GM18508 (cell line): ENCODE data around the gene METTL25.

Experiments used
- ATAC-seq: cut with Tn5 transposase; IDR thresholded peaks from one replicate; pipeline ENCODE4 v1.9.1; 2021; ENCODE audit warnings: moderate number of reproducible peaks; ENCODE audit not compliant: insufficient read depth, unreplicated experiment

METTL25 gene

DNA sequence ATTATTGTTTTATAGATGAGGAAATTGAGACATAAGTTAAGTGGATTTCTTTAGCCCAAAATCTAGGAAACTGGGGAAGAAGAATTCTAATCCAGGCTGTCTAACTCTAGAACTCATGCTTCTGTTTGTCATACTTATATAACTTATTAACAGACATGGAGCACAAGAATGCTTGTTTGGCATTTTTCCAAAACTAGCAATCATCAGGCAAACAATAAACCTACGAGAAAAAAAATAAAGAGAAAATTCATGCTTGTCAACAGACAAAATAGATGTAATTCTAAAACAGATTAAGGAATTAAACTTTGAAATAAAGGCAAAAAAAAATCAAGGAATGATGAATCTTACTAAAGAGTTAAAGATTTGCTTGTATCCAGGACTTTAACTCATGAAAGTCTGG lies 103.1 kb downstream of the METTL25 start:
- ATAC-seq: no peak

DNA sequence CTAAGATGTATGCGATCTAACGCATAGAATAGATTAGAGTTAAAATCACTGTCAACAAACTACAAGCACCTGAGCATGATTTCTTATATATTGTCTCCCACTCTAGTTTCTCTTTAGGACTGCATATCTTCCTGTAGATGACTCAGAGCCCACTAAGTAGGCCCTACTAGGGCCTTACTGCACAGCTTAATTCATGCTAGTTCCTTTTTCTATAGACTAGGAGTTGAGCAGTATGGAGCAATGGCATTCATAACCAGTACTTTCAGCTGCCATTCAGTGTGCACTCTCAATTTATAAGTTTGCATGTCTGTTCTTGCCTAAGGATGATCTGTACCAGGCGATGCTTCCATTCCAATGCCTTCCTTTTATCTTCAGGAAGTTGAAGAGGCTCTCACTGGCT lies 103.5 kb downstream of the METTL25 start:
- no peak for ATAC-seq

DNA sequence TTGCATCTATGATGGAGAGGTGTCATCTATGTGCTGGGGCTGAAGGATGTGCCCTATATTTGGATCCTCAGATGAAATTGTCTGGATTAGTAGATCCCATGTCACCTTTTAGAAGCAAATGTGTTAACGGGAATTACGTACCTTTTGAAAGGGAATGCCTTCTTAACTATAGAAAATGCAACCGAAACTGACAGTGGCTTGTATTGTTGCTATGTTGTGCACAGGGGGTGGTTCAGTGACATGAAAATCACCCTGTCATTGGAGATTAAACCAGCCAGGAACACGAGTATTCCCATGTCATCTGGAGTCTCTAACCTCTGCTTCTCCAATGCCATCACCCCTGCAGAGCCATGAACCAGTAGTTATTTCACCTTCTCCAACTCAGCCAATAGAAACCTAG lies 110.2 kb downstream of the METTL25 start:
- ATAC-seq: no peak

DNA sequence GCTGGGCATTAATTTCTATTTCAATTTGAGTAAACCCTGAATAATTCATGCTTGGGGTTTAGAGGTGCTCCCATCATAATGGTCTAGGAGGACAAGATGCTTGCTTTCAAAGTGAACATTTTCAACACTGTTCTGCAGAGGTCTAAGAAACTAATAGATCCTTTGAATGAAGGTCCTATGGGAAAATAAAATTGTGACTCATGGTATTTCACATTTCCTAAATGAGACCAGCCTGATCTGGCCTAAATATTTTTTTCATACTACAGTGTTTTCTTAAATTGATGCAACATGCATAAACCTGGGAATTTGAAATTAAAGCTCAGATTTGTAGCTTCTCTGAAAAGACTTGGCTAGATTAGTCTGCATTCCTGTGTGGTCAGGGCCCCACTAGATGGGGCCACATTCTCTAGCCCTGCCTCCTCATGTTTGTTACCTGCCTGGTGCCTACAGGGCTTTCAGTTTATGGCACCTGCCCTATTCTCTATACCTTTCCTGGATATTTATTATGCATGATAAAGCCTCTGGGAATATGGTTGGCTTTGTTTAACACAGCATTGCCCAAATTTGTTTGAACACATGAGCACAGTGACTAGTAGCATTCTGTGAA lies 112.7 kb downstream of the METTL25 start:
- no peak for ATAC-seq

DNA sequence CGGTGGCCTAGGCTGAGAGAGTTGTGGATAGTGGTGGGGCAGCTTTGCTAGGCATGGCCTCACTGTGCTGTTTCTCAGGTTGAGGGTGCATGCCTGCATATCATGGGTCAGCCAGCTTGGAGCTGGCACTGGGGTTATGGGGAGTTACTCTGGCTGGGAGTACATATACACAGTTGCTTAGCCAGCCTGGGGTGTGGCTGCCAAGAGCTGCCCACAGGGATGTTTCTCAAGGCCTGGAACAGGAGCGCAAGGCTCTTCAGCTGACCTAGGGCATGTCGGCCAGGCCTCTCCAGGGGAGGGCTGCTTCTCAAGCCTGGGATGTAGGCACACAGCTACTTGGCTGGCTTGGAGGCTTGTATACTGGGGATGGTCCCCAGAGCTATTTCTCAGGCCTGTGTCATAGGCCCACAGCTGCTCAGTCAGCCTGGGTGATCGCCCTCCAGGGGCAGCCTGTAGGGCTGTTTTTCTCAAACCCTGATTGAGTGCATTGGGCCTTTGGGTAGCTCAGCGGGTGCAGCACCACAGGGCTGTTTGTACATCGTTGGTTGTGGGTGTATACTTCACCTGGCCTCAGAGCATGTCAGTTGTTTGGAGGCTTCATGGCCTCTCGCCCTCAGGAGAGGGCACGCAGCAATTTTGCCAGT lies 114.9 kb downstream of the METTL25 start:
- ATAC-seq: no peak

DNA sequence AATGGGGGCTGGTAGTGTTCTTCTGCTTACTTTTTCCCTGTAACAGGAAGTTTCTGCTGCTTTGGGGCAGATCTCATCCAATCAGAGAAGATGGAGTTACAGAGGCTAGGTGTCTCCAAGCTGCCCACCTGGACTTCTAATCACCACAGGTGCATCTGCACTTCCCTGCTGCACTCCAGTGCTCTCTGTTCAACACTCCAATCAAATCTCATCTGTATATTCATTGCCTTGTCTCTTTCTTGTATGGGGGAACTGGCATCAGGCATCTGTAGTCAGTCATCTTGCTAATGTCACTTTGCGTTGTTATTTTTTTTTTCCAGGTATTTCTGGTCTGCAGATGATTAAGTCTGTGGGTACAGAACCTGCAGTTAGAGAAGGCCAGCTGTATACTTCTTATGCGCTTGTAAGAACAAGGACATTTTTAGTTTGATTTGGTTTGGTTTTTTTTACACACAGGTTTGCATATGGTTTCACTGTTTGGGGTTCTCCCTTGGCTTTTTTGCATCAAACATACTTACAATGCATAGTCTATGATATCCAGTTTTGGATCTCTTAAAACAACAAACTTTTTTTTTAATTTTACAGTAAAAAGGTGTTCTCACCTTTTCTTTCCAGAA lies 116.0 kb downstream of the METTL25 start:
- peak; percentile 75 for ATAC-seq

DNA sequence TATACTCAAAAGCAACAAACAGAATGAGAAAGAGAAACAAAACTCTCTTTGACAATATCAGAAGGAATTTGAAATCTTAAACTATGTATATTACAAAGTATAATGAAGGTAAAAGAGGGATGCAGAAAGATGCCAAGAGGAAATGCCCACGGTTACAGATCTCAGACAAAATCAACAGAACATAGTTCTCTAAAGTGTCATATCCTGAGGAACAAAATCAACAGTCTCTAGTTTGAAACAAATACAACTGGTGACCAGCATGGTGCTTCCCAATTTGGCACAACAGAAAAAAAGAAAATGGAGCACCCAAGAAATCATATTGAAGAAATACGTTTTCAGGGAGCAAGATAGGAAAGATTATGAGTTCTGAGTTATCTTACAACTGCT lies 116.5 kb downstream of the METTL25 start:
- no peak for ATAC-seq

DNA sequence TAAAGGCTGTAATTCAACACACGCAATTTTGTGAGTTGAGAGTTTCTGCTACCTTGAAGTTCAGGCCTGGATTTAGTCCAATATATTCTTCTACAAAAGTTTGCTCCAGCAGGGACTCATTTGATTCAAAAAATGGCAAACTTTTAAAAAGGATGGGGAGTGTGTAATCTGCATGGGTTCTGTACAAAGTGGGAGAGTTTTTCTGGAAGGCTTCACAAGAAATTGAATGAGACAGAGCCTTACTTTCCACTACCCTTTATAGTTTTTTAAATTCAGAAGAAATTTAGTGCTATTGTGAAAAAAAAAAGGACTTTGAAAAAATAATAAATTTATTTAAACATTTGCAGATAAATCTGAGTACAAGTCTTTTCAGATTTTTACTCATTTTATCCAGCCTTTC lies 116.9 kb downstream of the METTL25 start:
- ATAC-seq: no peak

DNA sequence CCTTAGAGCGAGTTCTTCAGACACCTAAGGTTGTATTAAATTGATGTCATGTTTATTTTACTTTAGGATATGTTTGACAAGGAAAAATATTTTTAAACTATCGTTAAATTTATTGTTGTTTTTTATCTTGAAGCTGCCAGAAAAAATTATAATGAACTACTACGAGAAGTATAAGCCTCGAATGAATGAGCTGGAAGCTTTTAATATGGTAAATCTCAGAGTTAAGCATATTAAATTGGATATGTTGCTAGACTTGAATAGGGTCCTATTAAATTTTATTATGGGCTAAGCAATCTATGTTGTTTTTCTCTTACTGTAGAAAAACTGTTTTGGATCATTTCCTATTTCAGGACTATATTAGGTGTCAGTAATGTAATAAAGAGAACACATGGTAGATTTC lies 118.2 kb downstream of the METTL25 start:
- no peak for ATAC-seq

DNA sequence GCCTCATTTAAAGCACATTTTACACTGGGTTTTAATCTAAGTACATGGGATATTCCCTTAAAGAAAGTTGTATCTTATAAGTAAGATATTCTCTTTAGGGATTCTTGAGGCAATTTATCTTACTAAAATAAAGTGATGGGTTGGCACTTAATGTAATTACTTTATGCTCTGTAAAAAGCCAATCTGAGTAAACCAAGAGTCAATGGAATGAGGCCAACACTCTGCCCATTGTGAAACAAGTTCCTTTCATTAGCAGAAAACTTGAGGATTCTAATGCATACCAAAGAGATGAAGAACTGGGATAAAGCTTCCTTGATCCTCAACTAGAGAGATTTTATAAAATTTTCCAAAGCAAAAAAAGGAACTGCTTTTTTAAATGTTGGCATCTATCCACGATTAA lies 121.2 kb downstream of the METTL25 start:
- ATAC-seq: no peak

DNA sequence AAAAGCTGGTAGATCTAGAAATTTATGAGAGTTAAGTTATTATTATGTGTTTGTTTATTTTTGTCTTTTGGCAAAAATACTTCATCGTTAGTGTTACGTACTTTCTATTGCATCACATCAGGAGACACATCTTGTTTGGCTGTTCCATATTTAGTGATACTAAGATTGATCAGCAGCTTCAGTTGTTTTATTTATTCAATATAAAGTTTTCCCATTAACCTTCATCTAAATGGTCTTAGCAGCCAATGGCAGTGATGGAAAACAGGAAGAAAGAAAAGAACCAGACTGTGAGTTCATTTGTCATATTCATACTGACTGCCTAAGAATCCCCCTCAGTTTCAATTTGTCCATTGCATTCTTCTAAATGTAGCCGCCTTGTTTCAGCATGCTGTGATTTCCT lies 122.3 kb downstream of the METTL25 start:
- no peak for ATAC-seq

DNA sequence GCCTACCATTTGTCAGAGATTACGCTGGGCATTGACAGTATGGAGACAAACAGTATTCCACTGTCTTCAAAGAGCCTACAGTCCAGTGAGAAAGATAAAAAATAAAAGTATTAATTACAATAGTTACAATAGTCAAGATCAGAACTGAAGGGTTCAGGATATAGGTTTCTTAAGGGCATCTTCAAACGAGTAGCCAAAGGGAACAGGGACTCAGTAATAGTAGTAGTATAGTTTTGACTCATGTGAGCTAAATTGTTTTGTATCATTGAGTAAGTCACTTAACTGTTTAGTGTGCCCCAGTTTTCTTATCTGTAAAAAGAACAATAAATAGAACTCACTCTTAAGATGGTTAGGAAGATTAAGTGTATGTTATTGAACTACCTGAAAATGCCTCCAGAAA lies 123.6 kb downstream of the METTL25 start:
- ATAC-seq: peak; percentile 79

DNA sequence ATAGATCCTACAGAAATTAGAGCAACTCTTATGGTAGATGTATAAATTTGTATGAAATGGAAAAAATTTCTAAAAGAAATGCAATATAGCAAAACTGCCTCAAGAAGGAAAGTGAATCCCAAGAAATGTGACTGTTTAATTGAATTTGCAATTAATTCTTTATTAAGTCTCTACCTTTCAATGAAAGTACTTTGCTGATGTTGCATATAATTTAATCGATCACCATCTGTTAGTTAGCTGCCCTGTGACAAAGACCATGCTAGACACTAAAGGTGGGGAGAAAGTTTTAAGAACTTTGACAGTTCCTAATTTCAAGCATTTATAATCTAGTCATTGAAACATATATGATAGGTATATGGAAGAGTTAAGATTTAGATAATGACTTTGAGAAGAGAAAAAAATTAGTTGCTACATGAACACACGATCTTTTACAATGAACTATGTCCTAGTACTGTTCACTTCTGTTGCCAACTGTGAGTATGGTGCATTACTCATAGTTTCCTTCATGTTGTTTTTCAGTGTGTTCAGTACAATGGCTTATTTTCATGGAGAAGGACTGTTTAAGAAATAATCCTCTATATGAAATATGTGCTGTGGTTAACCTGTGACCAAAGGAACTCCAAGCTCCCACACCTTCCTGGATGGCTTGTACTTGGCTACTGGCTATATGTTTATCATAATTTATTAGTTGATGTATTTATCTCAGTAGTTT lies 128.4 kb downstream of the METTL25 start:
- ATAC-seq: no peak

DNA sequence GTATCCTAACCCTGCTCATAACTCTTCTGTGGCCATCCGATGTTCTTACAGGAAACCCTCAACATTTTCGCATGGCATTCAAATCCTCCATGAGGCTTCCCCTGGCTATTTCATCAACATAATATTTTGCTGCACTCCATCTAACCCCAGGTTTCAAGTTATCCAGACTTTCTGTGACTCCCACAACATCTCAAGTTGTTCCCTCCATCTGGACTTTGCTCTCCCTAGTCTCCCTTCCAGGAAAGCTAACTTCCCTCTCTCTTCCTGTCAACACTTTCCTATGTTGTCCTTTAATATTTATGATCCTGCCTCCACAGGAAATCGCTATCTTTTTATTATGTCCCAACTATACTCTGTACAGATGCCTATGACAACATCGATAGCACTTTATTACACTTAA lies 146.1 kb downstream of the METTL25 start:
- ATAC-seq: no peak

DNA sequence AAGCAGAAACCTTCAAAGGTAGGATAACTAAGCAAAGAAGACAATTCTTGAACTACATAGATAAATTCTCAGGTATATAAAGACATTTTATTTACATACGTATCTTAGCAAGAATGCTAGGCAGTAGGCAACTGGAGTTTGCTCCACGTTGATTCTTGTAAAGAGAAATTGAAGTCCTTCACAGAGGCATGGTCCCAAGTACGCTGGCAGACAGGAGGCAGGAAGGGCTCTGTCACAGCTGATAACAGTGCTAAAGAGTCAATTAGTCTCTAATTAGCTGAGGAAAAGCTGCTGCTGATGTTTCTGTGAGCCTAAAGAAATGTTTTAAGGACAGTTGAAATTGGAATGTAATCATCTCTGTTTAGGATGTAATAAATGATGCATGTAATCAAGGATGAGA lies 146.8 kb downstream of the METTL25 start:
- no peak for ATAC-seq

DNA sequence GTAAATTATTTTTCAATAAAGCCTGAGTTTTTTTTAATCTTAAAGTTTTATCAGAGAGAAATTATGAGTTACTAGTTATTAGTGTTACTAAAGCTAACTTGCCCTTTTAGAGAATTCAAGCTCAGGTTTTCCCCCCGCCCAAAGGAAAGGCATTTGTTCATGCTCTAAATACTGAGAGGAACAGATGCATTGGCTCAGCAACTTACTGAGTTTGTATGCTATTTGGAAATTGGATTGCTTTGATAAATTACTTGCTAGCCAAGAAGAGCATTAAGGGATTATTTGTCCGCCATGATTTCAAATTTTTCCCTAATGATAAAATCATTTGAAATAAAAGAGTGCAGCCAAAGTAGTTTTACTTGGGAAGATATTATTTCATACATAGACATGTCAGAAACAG lies 149.4 kb downstream of the METTL25 start:
- no peak for ATAC-seq

DNA sequence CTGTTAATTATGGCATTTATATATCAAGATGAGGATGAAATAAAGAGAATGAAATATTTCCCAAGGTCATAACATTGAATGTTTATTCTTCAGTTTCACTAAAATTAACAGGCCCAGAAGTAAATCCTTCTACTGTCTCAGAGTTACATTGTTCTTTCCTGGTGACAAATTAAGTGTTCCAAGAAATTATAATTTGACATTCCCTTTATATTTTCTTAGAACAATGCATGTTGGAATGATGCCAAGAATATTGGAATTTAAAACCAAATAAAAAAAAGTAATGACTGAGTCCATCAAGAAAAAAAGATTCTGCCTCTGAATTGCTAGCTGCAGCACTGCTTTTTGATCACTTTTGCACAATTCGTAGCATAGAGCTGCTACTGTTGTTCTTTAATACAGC lies 152.1 kb downstream of the METTL25 start:
- no peak for ATAC-seq

DNA sequence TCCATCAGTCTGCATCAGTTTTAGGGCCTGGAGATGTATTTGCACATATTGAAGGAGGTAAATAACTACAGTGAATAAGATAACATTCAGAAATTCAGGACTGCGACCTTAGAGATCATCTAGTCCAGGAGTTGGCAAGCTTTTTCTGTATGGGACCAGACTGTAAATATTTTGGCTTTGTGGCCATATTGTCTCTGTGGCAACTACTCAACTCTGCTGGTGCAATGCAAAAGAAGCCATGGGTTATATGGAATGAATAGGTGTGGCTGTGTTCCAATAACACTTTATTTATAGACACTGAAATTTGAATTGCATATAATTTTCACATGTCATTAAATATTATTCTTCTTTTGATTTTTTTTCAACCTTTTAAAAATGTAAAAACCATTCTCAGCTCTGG lies 156.6 kb downstream of the METTL25 start:
- ATAC-seq: no peak

DNA sequence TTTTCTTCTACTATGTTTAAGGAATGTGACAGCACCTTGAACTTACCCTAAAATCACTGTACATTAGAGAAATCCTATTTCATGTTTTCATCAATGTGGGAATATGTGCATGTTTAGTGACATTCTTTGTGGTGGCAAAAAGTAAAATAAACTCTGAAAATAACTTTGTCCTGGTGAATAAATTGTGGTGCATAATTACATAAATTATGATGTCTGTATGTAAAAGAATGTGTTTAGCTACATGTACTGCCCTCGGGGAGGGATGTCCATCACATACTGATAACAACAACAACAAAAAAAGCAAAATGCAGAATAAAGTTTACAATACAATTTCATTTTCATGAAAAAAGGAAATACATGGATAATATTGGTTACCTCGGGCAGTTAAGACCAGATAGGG lies 157.3 kb downstream of the METTL25 start:
- no peak for ATAC-seq

DNA sequence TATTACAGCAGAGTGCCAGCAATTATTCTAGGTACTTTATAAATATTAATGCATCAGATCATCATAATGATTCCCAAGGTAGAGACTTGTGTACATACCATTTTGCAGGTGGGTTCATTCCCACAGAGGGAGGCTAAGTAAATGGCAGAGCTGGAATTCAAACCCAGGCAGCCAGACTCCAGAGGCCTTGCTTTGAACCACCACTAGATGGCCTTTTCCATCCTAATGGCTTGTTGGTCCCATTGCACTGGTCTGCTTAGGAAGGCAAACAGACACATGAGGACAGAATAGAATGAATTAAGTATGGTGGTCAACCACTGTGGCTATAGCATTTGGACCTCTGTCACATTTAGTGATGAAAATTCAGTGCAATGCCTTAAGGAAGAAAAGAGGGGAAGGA lies 158.7 kb downstream of the METTL25 start:
- peak; percentile 73 for ATAC-seq

DNA sequence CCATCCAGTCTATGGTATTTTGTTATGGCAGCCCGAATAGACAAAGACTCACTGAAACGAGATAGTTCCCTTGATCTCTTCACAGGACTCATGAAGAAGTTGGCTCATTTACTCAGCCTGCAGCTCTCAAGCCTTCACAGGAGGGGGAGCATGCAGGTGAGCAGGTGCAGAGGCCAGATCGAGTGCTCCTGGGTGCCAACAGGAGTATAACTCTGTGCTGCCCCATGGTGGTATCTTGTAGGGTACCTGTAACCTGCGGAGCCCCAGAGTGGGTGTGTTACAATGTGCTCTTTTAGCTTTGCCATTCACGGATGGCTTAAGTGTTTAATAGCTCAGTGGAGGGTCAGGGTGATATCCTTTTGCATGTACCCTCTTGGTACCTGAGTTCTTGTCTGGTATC lies 159.5 kb downstream of the METTL25 start:
- no peak for ATAC-seq

DNA sequence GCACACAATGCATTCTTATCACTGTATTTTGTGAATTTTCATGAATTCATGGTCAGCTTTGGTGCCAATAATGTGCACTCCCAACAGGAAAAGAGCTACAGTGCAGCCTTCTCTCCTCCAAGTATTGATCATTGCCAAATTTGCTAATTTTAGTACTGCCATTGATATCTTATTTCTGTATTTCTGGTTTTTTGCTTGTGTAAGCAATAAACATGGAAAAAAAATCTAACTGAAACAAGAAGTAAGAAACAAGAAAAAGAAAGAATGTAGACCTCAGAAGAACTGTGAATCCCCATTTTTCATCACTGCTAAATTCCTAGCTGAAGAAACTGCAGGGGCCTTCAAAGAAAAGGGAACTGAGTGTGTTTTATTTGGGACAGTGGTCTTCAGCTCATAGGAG lies 161.2 kb downstream of the METTL25 start:
- no peak for ATAC-seq
